Rectal smooth muscle tissue (tissue), 1 donor: Measurements from ENCODE around the gene CTSH.

ENCODE experiments used
- H3K27ac ChIP-seq: one replicate; pipeline ENCODE4 v1.7.0; 2013; ENCODE audit warnings: low read depth, low read length, inconsistent platforms
- H3K27me3 ChIP-seq: one replicate; pipeline ENCODE4 v1.7.0; 2013; ENCODE audit warnings: low read length; ENCODE audit not compliant: control insufficient read depth, insufficient read depth
- H3K36me3 ChIP-seq: one replicate; pipeline ENCODE4 v1.7.0; 2013; ENCODE audit warnings: low read length; ENCODE audit not compliant: control insufficient read depth, insufficient read depth
- H3K4me1 ChIP-seq: one replicate; pipeline ENCODE4 v1.7.0; 2013; ENCODE audit warnings: low read length; ENCODE audit not compliant: control insufficient read depth, insufficient read depth
- H3K4me3 ChIP-seq: one replicate; pipeline ENCODE4 v1.7.0; 2013; ENCODE audit warnings: low read length
- H3K9ac ChIP-seq: one replicate; pipeline ENCODE4 v1.7.0; 2013; ENCODE audit warnings: low read length

Gene CTSH

DNA sequence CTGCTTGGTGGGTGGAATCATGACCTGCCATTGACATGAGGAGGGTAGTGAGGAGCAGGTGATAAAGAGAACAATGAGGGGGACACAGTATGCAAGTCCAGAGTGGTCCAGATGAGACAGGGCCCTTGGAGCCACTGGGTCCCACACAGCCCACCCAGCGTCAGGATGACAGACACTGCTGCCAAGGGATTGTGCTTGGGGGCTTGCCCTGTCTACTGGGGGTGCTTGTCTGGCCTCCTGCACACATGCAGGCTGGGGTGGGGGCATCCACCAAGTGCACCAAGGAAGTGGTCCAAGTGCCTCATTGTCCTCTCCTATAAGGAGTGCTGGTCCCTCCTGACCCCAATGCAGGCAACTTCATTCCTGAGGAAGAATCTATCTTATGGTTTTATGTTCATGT is 39.2 kb upstream of the CTSH start:
- Histone ChIP-seq H3K4me1 (peaks cover 3% of the 10 kb centered on the region), H3K4me3 (no peak overlapping the region), H3K27ac (no peak overlapping the region), H3K27me3 (no peaks in the 10 kb centered on the region), H3K9ac (no peak overlapping the region), H3K36me3 (no peaks in the 10 kb centered on the region)

DNA sequence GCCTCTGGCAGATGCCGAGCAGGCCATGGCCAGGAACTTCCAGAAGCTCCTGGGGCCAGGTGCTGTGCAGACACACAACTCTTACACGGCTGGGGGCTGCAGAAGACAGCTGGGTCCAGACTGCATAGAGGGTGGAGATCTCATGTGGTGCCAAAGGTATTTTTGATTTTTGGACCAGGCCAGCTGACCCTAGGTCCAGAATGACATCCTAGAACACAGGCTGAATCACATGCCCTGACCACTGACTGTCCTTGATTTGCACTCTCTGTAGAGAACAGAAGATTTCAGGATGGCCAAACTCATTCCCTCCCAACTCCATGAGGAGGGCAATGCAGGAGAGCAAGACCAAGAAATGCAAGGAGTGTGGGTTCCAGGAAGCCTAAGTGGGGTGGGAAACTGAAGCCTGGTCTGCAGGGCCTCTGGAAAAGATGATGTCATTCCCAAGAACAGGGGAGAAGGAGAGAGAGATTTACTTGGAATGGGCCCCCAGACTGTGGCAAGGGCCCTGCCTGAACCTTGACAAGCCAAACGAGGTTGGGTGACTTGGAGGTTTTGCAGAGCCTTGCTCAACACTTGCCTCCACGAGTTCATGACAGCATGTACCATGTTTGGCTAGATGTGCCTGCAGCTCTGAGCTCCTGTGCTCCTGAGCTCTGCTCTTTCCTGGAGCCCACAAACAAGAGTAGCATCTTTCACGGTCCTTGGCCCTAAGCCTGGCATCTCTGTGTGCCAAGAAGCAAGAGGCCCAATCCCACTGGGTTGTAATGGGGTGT is 38.5 kb upstream of the CTSH start:
- no peak overlapping the region for H3K4me3 ChIP-seq

DNA sequence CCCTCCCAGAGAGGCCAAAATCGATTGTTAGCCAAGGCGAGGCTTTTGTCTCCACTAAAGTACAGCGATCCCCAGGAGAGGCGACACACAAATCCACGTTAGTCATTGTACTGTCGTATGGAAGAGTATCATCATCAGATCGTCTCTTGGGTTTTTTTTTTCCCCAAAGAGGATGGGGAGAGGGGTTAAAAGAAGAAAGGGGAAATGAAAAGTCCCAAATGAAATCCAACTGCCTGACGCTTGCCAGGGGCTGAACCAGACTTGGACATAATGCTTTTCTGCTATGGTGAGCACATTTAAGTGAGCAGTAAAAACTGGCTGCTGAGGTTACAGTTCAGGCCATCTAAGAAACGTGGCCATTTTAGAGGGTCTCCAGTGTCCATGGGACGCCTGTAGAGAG is 37.9 kb upstream of the CTSH start:
- Histone ChIP-seq H3K27me3 (no peaks in the 10 kb centered on the region), H3K4me1 (no peaks in the 10 kb centered on the region), H3K4me3 (no peak overlapping the region), H3K9ac (no peak overlapping the region), H3K36me3 (no peaks in the 10 kb centered on the region), H3K27ac (no peak overlapping the region)

More for the DNA sequence above, 38.5 kb upstream of the CTSH start:
- Histone ChIP-seq H3K27ac (no peak overlapping the region), H3K9ac (no peak overlapping the region), H3K36me3 (no peaks in the 10 kb centered on the region), H3K4me1 (no peaks in the 10 kb centered on the region), H3K27me3 (no peaks in the 10 kb centered on the region)

DNA sequence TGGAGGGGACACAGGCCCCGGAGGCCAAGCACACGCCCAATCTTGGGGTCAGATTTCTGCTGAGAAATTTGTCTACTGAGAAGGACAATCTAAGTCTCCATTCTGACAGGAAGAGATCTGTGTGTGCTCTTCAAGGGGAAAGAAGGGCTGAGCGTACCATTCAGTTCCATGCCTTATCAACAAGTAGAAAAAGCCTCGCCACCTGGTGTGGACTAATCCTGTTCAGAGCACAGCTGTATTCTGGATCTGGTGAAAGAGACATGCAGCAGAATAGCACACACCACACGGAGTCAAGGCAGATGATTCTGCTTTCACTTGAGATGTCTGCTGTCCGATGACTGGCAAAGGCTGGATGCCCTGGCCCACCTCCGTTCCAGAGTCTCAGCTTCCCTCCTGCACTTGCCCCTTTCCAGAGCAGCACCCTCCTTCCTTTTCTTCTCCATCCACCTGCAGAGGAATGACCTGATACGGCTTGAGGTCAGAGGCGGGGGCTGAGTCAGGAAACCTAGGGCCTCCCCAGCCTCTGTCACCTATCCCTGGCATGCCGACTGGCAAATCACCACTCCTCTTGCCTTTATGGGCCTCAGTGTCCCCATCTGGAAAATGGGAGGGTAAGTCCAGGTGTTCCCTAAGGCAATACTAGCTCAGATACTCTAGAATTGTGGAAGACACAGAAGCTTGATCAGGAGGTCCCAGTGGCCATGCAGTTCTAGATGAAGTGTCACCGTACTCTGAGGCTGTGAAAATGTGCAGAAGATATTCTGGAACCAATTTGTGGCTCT is 36.9 kb upstream of the CTSH start:
- Histone ChIP-seq H3K4me1 (no peaks in the 10 kb centered on the region), H3K9ac (no peak overlapping the region), H3K4me3 (no peak overlapping the region), H3K27me3 (no peaks in the 10 kb centered on the region), H3K27ac (no peak overlapping the region), H3K36me3 (no peaks in the 10 kb centered on the region)

DNA sequence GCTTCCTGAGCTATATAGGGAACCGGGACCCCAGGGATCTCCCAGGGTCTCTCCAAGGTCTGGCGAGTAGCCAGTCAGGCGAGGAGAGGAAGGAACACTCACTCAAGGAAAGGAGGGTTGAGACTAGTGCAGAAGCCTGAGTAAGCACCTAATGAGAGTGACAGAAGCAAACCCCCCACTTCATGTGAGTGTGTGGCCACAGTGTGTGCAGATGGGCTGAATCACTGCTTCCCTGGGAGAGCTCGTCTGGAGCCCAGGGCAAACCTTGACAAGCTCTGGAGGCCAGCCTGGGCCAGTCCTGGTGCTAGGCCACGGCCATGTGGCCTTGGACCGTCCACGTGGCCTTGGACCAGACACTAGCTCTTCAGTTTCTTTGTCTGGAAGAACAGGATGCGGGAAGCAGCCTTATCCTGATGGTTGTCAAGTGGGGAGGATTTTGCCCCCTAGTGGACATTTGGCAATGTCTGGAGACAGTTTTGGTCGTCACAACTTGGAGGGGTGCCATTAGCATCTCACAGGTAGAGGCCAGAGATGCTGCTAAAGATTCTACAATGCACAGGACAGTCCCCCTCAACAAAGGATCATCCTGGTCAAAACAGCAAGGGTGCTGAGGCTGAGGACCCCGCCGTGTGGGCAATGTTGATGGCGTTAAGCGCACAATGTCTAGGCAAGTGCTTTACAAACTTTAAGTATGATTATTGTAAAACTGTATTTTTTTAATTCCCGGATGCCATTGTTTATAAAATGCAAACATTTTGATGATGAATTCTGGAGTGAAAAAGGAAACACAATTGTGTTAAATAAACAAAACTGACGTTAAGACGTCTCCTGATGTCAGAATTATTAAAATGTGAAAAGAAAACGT is 34.8 kb upstream of the CTSH start:
- no peaks in the 10 kb centered on the region for H3K27me3 ChIP-seq
- H3K4me3 ChIP-seq: no peak overlapping the region
- H3K9ac ChIP-seq: no peak overlapping the region
- H3K36me3 ChIP-seq: no peaks in the 10 kb centered on the region
- no peaks in the 10 kb centered on the region for H3K4me1 ChIP-seq
- H3K27ac ChIP-seq: no peak overlapping the region

DNA sequence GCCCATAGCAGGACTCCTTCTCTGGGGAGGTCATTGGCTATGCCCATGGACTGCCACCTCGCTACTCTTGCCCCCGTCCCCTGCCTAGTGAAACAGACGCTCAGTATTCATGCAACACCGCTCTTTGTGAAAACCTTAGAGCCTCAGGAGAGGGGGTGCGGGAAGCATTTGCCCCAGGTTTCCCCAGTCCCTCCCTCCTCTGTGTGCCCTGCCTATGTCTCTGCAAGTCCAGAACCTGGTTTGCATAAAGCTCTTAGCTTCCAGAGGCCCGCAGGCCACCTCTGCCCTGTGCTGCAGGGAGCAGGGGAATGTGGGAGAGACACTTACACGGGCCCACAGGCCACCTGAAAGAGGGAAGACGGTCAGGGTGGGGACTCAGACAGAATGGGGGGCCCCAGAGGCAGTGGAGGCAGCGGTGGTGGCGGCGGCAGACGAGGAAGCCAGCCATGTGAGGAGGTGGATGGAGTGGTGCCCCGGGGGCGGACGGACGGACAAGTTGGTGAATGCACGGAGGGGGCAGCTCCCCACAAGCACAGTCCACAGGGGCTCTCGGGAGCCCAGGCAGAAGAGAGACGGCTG is 33.8 kb upstream of the CTSH start:
- Histone ChIP-seq H3K9ac (no peak overlapping the region), H3K27ac (no peak overlapping the region), H3K4me1 (no peaks in the 10 kb centered on the region), H3K4me3 (no peak overlapping the region), H3K27me3 (no peaks in the 10 kb centered on the region), H3K36me3 (no peaks in the 10 kb centered on the region)

DNA sequence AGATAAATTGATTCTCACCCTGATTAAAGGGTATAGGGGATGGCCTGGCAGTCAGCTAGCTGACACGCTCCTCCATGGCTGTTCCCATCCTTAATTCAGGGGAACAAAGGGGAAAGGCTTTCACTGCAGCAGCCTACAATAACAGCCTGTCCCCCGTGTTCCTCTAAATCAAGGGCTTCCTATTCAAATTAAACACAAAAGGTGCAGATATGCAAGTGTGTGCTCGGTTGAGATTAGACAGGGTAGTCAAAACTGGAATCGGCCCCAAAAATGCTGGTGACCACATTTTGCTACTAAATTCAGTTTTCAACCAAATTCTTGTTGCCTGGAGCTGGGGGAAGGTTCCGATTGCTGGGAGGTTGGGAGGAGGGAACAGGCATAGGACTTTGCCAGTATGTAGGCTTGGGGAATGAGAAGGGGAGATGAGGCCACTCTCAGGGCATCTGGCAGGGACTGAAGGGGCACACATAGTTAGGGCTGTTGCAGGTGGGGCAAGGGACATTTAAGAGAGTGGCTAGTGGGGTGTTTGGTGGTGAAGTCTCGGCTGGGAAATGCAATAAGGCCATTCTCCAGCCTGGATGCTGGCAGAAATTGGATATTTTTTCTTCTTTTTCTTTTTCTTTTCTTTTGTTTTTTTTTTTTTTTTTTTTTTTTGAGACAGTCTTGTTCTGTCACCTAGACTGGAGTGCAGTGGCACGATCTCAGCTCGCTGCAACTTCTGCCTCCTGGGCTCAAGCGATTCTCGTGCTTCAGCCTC is 32.9 kb upstream of the CTSH start:
- Histone ChIP-seq H3K9ac (no peak overlapping the region), H3K4me1 (no peaks in the 10 kb centered on the region), H3K36me3 (no peaks in the 10 kb centered on the region), H3K4me3 (no peak overlapping the region), H3K27ac (no peak overlapping the region), H3K27me3 (no peaks in the 10 kb centered on the region)

DNA sequence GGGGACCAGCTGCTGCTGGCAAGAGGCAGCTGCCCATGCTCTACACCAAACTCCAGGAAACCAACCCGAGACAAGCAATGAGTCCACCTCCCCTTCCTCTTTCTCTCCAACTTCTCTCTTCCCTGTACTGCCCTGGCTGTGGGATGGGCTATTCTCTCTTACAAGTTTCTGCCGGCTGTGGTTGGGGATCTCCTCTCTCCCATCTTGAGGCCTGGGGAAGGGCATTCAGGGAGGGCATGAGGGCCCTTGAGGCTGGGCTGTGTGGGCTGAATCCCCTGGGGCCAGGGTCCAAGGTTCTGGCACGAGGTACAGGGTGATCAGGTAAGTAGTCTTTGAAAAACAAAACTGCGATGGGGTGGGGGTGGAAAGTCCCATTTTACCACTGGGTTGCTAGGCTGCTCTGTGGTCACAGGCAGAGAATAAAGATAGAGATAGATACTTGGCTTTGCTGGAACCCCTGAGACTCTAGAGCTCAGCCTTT is 32.3 kb upstream of the CTSH start:
- Histone ChIP-seq H3K27me3 (no peaks in the 10 kb centered on the region), H3K4me1 (no peaks in the 10 kb centered on the region), H3K36me3 (no peaks in the 10 kb centered on the region), H3K9ac (no peak overlapping the region), H3K4me3 (no peak overlapping the region), H3K27ac (no peak overlapping the region)

DNA sequence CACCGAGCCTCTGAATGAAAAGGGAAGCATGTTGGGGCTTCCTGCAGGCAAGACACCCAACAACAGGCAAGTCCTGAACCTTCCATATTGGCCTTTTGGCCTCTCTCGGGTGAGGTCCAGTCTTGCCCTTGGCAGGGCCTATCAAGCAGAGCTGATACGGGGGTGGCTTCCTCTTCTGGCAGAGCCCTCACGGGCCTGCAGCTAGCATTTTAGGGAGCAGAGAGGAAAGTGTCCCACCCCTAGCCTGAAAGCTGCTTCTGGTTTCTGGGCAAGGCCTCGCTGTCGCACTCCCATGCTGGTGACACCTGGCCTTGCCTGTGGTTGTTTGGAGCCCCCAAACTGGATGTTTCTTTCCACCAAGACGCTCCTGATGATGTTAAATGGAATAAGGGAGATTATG is 31.8 kb upstream of the CTSH start:
- Histone ChIP-seq H3K36me3 (no peaks in the 10 kb centered on the region), H3K27ac (no peak overlapping the region), H3K27me3 (no peaks in the 10 kb centered on the region), H3K9ac (no peak overlapping the region), H3K4me3 (no peak overlapping the region), H3K4me1 (no peaks in the 10 kb centered on the region)

DNA sequence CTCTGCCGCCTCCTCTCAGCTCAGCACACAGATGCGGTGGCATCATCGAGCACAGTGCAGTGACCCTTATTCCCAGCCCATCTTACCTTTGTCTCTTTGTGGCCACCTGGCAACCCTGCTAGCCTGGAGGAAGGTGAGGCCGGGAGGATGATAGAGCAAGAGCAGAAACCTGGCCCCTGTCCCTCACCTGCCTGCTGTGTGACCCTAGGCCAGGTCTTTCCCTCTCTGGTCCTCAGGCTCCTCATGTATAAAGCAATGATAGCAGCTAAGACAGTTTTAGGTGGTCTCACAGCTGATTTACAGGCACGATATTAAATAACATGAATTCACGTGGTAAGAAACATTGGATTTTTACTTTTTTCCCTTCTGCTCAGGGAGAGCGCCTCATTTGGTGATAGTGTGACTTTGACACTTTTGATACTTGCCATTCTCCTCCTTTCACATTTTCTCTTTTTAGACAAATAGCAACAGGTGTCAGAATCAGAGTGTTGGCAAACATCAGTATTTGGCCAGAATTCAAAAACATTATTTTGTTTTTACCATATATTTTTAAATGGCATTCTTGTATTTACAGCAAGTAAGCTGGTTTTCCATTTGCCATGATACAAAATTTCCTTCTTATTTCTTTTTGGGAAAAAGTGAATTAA is 29.5 kb upstream of the CTSH start:
- Histone ChIP-seq H3K36me3 (no peaks in the 10 kb centered on the region), H3K4me1 (peaks cover 2% of the 10 kb centered on the region), H3K27me3 (no peaks in the 10 kb centered on the region), H3K9ac (no peak overlapping the region), H3K4me3 (no peak overlapping the region), H3K27ac (no peak overlapping the region)

DNA sequence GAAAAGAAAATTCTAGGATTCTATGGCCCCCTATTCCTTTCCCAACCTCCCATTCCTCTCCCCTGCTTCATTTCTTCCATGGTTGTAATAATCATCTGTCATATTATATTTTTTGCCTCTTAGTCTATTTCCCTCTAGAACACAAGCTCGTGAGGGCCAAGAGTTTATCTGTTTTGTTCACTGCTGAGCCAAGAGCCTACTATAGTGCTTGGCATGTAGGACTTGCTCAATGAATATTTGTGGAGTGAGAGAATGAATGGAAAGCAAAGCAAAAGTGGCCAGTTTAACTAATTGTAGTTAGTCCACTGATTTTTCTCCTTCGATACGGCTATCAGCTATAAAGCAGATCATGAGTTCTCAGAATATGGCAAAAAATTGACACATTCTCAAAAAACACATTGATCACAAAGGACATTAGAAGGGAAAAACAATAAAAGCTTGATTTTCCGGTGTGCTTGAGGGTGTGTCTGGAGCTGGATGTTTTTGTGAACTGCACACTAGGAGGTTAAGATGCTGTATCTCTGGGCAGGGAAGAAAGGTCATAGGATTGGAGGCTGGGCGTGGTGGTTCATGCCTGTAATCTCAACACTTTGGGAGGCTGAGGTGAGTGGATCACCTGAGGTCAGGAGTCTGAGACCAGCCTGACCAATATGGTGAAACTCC is 25.0 kb upstream of the CTSH start:
- Histone ChIP-seq H3K4me1 (peaks cover 2% of the 10 kb centered on the region), H3K9ac (no peak overlapping the region), H3K4me3 (no peak overlapping the region), H3K27me3 (no peaks in the 10 kb centered on the region), H3K36me3 (no peaks in the 10 kb centered on the region), H3K27ac (no peak overlapping the region)
